GM18502 (cell line): Measurements from ENCODE around the gene PSEN1.

Source experiments
- ATAC-seq: cut with Tn5 transposase; IDR thresholded peaks from one replicate; pipeline ENCODE4 v1.9.1; 2021; ENCODE audit warnings: mild to moderate bottlenecking; ENCODE audit not compliant: unreplicated experiment, poor library complexity

Gene PSEN1

GRCh38 chr14:73136387-73137225, at the start of gene PSEN1:
Gene PSEN1, plus strand, starts transcription at chr14:73136507. Its CDS starts 11,513 bp downstream, at chr14:73148020.
- ATAC-seq = peak; percentile 91

DNA sequence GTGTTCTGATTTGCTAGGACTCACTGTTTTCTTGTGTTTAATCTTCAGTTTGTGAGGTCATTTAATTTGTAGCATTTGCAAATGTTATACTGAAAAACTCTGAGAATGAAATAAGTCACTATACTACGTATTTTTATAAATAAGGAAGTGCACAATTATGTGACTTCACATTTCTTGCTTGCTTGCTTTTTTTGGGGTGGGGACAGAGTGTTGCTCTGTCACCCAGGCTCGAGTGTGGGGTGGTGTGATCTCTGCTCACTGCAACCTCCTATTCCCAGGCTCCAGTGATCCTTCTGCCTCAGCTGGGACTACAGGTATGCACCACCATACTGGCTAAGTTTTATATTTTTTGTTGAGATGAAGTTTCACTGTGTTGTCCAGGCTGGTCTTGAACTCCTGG, 45.3 kb upstream of the PSEN1 start:
- ATAC-seq = no peak

- ATAC-seq = no peak
Observed at GRCh38 chr14:73097421-73097820, 38.9 kb upstream of the PSEN1 start.

DNA sequence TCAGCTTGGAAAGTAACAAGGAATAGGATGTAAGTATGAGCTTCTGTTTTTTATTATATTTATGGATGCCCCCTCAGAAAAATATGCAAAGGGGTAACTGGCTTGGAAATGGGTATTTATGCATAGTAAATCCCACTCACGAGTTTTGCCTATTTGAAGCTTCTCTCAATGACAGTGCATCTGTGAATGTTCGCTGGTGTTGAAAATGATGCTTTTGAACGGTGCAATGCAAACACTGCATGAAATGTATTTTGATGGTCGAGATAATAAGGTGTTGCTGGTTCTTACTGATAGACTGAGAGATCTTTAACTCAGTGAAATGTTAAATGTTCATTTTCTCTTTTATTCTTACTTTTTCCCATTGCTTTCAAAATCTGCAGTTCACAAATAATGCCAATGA, 36.0 kb upstream of the PSEN1 start:
- no peak for ATAC-seq

- no peak for ATAC-seq
Observed at GRCh38 chr14:73102806-73103497, 33.4 kb upstream of the PSEN1 start.

DNA sequence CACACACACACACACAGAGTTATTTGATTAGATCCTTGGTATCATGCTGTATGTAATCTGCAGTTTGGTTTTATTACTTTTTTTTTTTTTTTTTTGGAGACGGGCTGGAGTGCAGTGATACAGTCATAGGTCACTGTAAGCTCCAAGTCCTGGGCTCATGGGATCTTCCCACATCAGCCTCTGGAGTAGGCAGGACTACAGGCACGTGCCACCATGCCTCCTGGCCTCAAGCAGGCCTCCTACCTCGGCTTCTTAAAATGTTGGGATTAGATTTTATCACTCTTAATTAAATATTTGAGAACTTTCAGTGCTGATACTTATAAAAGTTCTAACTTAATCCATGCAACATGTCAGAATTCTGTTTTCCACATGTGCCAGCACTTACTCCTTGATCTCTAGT, 31.3 kb upstream of the PSEN1 start:
- ATAC-seq = no peak

- ATAC-seq = no peak
Observed at GRCh38 chr14:73105727-73106126, 30.6 kb upstream of the PSEN1 start.

- no peak for ATAC-seq
Observed at GRCh38 chr14:73116079-73116665, 20.1 kb upstream of the PSEN1 start.

DNA sequence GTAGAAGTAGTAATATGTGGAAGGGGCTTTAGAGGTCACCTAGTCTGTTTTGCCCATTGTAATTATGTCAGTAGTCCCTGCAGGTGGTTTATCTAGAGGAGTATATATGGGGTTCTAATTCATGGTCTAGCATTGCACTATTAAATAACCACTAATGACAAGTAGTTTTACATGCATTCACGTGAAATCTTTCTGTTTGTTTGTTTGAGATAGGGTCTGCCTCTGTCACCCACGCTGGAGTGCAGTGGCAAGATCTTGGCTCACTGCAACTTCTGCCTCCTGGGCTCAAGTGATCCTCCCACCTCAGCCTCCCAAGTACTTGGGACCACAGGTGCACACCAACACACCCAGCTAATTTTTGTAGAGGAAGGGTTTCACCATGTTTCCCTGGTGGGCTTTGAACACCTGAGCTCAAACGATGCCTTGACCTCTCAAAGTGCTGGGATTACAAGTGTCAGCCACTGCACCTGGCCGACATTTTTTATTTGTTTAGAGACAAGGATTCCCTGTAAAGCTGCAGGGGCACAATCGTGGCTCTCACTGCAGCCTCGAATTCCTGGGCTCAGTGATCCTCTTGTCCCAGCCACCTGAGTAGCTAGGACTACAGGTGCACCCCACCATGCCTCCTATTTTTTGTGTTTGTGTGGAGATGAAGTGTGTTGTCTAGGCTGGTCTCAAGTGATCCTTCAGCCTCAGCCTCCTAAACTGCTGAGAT, 12.0 kb upstream of the PSEN1 start:
- ATAC-seq = no peak

- ATAC-seq = no peak
Observed at GRCh38 chr14:73125169-73125588, 11.1 kb upstream of the PSEN1 start.

- no peak for ATAC-seq
Observed at GRCh38 chr14:73125746-73126145, 10.6 kb upstream of the PSEN1 start.

DNA sequence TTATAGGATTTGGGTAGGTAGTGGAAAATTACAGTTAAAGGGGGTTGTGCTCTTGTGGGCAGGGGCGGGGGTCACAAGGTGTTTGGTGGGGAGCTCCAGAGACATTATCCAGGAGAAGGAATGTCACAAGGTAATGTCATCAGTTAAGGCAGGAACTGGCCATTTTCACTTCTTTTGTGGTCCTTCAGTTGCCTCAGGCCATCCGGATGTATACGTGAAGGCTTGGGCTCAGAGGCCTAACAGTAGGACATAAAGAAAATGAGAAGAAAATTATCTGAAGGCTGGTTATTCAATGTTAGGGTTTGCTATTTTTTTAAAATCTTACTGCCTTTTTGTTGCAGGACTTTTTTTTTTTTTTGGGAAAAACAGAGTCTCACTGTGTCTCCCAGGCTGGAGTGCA, 2.5 kb upstream of the PSEN1 start:
- no peak for ATAC-seq

- no peak for ATAC-seq
Observed at GRCh38 chr14:73136085-73136386, 271 bp upstream of the PSEN1 start.

- no peak for ATAC-seq
Observed at GRCh38 chr14:73140811-73141323, 4.6 kb downstream of the PSEN1 start.

GRCh38 chr14:73142216-73142615, 5.9 kb downstream of the PSEN1 start:
- ATAC-seq = no peak

- no peak for ATAC-seq
Observed at GRCh38 chr14:73143003-73143402, 6.7 kb downstream of the PSEN1 start.

GRCh38 chr14:73143617-73144016, 7.3 kb downstream of the PSEN1 start:
- no peak for ATAC-seq

DNA sequence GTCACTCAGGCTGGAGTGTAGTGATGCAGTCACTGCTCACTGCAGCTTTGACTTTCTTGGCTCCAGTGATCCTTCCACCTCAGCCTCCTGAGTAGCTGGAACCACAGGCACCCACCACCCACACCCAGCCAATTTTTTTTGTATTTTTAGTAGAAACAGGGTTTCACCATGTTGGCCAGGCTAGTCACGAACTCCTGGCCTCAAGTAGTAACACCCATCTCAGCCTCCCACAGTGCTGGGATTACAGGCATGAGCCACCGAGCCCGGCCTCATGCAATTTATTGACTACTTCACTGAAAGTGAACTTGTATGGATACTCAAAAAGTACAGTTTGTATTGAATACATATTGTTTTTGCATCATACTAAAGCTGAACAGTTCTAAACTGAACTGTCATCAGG, 9.1 kb downstream of the PSEN1 start:
- no peak for ATAC-seq

DNA sequence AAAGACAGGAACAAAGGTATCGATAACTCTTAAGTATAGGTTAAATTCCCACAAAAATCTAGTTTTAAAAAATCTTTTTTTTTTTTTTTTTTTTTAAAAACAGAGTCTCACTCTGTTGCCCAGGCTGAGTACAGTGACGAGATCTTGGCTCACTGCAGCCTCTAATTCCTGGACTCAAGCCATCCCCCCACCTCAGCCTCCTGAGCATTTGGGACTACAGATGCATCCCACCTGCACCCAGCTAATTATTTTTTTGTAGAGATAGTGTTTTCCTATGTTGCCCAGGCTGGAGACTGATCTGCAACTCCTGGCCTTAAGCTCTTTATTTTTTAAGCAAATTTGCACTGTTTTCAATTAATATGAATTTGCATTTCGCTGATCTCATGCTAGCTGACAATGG, 9.8 kb downstream of the PSEN1 start:
- ATAC-seq = no peak

GRCh38 chr14:73149753-73150152, 13.4 kb downstream of the PSEN1 start:
- no peak for ATAC-seq

- no peak for ATAC-seq
Observed at GRCh38 chr14:73153272-73153671, 17.0 kb downstream of the PSEN1 start.
